HG02938 (cell line): ENCODE measurements around the gene KDELR3.
"Not testable (repeated sequence)": the region's sequence is repeated elsewhere in the genome, so short reads cannot be mapped to it uniquely, and the experiment has no call there.

ENCODE experiments used
- ATAC-seq: cut with Tn5 transposase; IDR thresholded peaks from one replicate; pipeline ENCODE4 v1.9.1; 2021; ENCODE audit warnings: mild to moderate bottlenecking, moderate library complexity; ENCODE audit not compliant: unreplicated experiment

Gene KDELR3

GRCh38 chr22:38455530-38456271 is 12.2 kb upstream of the KDELR3 start:
- no peak for ATAC-seq

GRCh38 chr22:38456272-38456835 is 11.5 kb upstream of the KDELR3 start:
- no peak for ATAC-seq

DNA sequence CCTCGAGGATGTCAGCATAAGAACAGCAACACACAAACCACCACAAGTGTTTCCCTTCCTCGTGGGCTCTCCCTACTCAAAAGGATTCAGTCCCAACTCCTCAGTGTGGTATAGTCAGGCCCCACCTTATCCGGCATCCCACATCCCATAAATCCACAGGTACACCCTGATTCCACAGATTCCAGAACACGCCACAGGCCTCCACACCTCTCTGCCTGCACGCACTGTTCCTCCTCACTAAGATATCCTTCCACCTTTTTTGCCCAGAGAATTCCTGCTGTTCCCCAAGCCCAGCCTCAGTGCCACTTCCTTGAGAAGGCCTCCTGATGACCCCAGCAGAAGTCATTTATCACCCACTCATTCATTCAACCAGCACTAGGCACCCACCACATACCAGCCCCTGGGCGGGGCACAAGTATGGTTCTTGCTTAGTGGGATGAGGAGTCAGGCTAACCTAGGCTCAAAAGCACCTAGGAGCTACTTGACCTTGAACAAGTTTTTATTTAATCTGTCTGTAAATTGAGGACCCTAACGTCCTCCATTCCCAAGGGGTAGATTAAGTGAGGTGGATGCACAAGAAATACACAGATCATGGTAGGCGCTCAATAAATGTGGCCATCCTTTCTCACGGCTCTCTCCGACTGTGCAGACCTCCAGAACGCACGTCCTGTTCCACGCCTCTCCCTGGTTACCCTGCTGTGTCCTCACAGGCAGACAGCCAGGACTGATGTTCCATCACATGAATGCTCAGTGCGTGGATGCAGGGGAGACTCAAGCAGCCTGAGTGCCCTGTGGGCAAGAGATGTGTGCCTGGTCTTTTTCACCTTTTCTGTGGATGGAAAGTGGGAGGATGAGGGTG is 10.8 kb upstream of the KDELR3 start:
- no peak for ATAC-seq

DNA sequence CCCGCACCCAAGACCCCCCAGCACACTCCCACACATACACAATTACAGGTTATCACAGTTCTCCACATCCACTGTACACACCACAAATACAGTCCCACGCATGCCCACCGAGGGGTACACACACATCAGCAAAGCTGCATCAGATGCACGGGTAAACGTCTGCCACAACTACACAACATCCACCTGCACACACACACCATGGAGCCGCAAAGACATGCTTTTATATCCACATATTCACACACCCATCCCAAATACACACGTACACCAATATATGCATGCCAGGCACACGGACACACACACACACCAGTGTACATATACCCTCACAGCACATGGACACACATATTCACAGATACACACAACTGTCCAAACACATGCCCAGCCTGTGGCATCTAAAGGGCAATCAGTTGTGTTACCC is 7.5 kb upstream of the KDELR3 start:
- ATAC-seq = no peak

GRCh38 chr22:38461057-38461413 is 6.9 kb upstream of the KDELR3 start:
- no peak for ATAC-seq

DNA sequence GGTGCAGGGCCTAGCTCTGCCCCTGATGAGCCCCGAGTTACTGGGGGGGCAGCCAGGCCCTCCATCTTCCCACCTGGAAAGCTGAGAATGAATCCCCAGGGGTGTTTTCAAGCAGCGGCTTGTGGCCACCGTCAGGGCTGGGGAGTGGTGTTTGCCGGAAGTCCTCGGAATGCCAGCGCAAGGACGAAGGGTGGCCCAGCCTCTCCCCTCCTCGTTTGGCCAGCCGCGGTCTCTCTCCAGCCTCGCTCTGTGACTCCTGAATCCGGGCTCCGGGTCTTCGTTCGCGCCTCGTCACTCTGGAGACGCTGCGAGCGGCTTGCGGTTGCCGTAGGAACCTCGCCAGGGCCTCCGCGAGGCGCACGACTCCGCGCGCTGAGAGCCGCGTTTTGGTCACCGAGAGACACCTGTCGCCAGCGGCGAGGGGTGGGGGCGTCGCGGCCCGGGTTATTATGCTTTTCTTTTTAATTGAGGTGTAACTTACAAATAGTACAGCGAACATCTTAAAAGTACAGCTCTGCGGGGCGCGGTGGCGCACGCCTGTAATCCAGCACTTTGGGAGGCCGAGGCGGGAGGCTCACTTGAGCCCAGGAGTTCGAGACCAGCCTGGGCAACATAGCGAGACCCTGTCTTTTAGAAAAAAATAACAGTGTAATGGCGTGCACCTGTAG is 6.3 kb upstream of the KDELR3 start:
- no peak for ATAC-seq

DNA sequence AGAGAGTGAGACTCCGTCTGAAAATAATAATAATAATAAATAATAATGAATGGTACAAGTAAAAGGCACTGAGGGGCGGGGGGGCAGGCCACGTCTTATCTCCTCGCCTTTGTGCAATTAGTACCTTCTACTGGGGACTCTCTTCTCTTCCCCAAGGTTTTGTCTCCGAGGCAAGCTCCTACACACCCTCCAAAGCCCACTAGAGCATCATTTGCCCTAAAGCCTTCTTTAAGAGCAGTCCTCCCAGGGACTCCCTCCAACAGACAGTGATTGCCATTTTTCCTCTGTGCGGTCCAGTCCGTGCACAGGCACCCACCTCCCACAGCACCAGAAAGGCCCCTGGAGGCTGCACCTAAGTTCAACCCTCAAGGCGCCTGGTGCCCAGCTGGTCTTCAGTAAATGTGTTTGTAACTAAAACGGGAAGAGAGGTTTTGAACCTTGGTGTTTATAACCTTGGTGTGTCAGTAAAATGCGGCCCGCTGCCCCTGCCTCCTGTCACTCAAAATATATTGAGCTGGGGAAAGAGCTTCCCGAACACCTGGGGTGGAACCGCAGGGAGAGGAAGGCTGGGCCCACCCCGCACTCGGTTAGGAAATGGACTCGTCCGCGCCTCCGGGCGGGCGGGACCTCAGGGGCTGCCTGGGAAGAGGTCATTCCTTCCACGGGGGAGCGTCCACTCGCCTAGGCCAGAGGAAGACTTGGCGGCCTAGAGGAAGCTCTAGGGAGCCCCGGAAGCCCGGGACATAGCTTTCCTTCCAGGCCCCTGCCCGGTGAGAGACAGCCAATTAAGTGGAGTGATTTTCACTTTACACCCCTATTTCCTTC is 4.7 kb upstream of the KDELR3 start:
- no peak for ATAC-seq

GRCh38 chr22:38464992-38465672 is 2.8 kb upstream of the KDELR3 start:
- no peak for ATAC-seq

- ATAC-seq = no peak
These were observed 2.0 kb upstream of the KDELR3 start for GRCh38 chr22:38465673-38466490.

- no peak for ATAC-seq
These were observed 425 bp upstream of the KDELR3 start for GRCh38 chr22:38467438-38467903.

DNA sequence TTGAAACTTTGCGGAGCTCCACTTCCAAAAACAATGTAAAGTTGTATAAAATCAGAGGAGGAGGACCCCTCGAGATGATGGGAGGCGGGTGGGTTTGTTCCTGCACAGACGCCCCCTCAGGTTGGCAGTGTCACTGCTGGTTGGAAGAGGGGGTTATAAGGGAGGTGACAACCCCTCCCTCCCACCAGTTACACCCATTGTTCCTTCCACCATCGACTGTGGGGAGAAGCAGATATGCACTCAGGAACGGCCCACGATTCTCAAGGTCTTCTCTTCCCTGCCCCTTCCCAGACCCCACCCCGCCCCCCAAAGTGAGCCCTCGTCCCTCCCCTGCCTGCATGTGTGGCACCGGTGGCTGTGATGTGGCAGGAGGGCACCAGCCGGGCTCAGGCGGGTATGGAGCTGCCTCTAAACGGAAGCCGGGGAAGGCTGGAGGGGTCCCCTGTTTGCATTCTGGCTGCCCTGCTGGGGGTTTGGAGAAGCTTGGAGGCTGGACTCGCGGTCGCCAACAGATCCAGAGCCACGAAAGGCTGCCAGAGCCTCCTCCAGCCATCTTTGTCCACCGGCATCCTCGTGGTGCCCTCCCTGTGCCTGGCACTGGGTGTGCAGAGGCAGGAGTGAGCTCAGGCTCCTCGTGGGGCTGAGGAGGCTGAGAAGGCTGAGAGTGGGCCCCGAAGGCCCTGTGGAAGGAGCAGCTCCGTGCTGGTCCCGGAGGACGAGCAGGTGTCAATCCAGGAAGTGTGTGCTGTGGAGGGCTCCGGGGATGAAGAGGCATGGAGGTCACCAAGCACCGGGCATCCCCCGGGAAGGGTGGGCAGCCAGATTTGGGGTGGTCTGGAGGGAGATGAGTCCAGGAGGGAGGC is 778 bp downstream of the KDELR3 start:
- no peak for ATAC-seq

DNA sequence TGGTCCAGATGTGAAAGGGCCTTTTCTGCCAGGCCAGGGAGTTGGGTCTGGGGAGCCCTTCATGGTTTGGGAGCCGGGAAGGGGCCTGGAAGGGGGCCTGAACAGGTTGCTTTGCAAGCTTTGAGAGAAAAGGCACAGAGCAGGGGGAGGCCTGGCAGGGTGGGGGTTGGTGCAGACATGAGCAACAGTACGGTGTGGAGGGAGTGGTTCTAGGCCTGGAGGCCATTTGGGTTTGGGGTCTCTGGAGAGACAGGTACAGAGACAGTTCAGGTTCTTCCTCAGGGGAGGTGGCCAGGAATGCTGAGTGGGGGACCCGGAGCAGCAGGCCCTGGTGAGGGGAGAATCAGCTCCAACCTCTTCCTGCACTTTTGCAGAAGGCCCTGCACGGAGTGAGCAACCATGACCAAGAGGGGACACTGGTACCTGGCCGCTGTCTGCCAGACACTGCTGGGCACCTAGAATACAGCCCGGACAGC is 1.4 kb downstream of the KDELR3 start:
- no peak for ATAC-seq

- ATAC-seq = not testable (repeated sequence)
These were observed 2.3 kb downstream of the KDELR3 start for GRCh38 chr22:38470179-38470578.

GRCh38 chr22:38471237-38471636 is 3.3 kb downstream of the KDELR3 start:
- no peak for ATAC-seq

GRCh38 chr22:38474003-38474607 is 6.2 kb downstream of the KDELR3 start:
- no peak for ATAC-seq

DNA sequence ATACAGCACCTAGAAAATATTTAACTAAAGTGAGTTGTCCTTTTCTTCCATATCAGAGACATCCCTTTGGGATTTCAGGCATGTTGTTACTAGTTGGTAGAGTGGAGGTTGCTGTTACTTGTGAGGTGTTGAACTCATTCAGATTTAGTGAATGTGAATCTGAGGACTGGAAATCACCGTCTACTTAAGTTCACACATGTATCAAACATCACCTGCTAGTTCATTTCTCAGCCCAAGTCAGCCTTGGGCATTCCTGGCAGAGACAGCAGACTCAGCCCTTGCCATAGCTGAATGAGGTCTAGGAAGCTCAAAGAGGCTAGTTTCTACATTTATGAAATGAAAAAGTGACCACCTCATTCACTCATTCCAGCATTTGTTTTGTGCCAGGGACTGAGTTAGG is 9.7 kb downstream of the KDELR3 start:
- no peak for ATAC-seq

DNA sequence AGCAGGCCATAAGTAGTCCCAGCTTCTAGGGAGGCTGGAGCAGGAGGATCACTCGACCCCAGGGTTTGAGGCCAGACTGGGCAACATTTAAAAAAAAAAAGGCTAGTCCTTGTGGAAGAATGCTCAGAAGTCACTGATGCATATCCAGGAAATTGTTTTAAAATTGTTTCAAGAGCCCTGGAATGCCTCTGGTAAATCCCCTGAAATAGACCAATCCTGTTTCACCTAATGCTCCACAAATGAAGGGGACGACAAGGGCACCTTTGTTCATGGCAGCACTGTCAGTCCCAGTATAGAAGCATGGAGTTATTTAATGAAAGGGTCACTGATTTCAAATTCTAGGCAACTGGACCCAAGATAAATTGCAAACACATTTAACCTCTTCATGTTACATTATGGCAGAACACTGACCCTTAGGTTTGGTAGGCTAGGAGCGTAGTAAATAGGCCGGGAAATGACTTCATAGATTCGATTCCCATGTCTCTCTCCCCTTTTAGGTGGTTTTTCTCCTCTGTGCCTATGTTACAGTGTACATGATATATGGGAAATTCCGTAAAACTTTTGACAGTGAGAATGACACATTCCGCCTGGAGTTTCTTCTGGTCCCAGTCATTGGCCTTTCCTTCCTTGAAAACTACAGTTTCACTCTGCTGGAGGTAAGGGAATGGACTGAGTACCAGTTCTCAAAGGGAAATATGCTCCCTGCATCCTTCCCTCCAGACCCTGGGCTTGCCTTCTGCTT is 11.4 kb downstream of the KDELR3 start:
- ATAC-seq = no peak
